Measurements from ENCODE around the gene NAPG. TPM values are rescaled to one million over a fixed set of nuclear protein-coding genes. Genes with fewer than 3 reads are reported as not detected.
"Not testable (repeated sequence)": the region's sequence is repeated elsewhere in the genome, so short reads cannot be mapped to it uniquely, and the experiment has no call there.

NAPG gene
- total and polyA plus RNA-seq, 10 of the 15 experiments (the other 5 are each of a cell fraction or from before 2014, with no cell fraction given): 20.5 to 34.8 (median 24.0) TPM

GRCh38 chr18:10571537-10571936, 45.7 kb downstream of the NAPG start:
- ATAC-seq: no peak

GRCh38 chr18:10573261-10573660, 47.4 kb downstream of the NAPG start:
- H3K27me3 ChIP-seq (replicated peaks in 1 of 2; ENCODE audit: control insufficient read depth in 2 of 2, insufficient read depth in 2 of 2, low read length in 1 of 2); H2AFZ ChIP-seq (ENCODE audit: control insufficient read depth, low read depth, low read length); H3K79me2 ChIP-seq (ENCODE audit: control insufficient read depth, insufficient read depth, low read length); H3K9ac ChIP-seq (ENCODE audit: control insufficient read depth, insufficient read depth, low read length); BruUV-seq (replicated peaks); H3K4me2 ChIP-seq (ENCODE audit: control insufficient read depth, insufficient read depth); H3K36me3 ChIP-seq (ENCODE audit: control insufficient read depth in 2 of 2, insufficient read depth in 2 of 2, low read length in 1 of 2); FAIRE-seq; H3K4me1 ChIP-seq (ENCODE audit: control insufficient read depth, insufficient read depth, low read length); RAD21 ChIA-PET (ENCODE audit: unreplicated experiment); CTCF ChIA-PET; H3K9me3 ChIP-seq (replicated peaks; ENCODE audit: control insufficient read depth, insufficient read depth, low read length); H3K4me3 ChIP-seq; POLR2A ChIA-PET; DNase-seq (ENCODE audit: low read depth, low spot score); H4K20me1 ChIP-seq (ENCODE audit: control insufficient read depth, insufficient read depth); in situ Hi-C loops (cut with MboI); ATAC-seq; H3K27ac ChIP-seq (ENCODE audit: control insufficient read depth, insufficient read depth); SMC1A ChIA-PET (ENCODE audit: uncharacterized antibody, unreplicated experiment); intact Hi-C loops (cut with micrococcal nuclease; ENCODE audit: unreplicated experiment): not testable (repeated sequence)
- 80% methylated on average over 1 of the region's 2 CpGs for WGBS (ENCODE audit: insufficient coverage, insufficient replicate concordance, low lambda C conversion rate, missing lambda C conversion rate)

More at GRCh38 chr18:10571537-10571936, 45.7 kb downstream of the NAPG start:
- Histone ChIP-seq H2AFZ (ENCODE audit: control insufficient read depth, low read depth, low read length) (no peak overlapping the region), H3K4me1 (ENCODE audit: control insufficient read depth, insufficient read depth, low read length) (no peaks in the 10 kb centered on the region), H3K27me3 (replicated peaks in 1 of 2; ENCODE audit: control insufficient read depth in 2 of 2, insufficient read depth in 2 of 2, low read length in 1 of 2) (no peaks in the 10 kb centered on the region), H3K9ac (ENCODE audit: control insufficient read depth, insufficient read depth, low read length) (no peak overlapping the region), H3K36me3 (ENCODE audit: control insufficient read depth in 2 of 2, insufficient read depth in 2 of 2, low read length in 1 of 2) (no peaks in the 10 kb centered on the region), H3K4me2 (ENCODE audit: control insufficient read depth, insufficient read depth) (no peak overlapping the region), H4K20me1 (ENCODE audit: control insufficient read depth, insufficient read depth) (no peaks in the 10 kb centered on the region), H3K27ac (ENCODE audit: control insufficient read depth, insufficient read depth) (no peak overlapping the region), H3K79me2 (ENCODE audit: control insufficient read depth, insufficient read depth, low read length) (no peaks in the 10 kb centered on the region), H3K9me3 (replicated peaks; ENCODE audit: control insufficient read depth, insufficient read depth, low read length) (no peaks in the 10 kb centered on the region; the same call in 2 of the 3 replicates), H3K4me3 (no peak overlapping the region)
- intact Hi-C loops (cut with micrococcal nuclease; ENCODE audit: unreplicated experiment): no loop called here
- in situ Hi-C loops (cut with MboI): no loop called here
- no TSS peak for BruUV-seq (replicated peaks)
- 0% methylated on average over 2 of the region's 2 CpGs for WGBS (ENCODE audit: insufficient coverage, insufficient replicate concordance, low lambda C conversion rate, missing lambda C conversion rate)
- CTCF ChIA-PET: interaction anchor here (4.1 kb wide), 1 partner anchor 11 kb away, joined by 15 read pairs; no protein-coding TSS in a partner anchor
- RAD21 ChIA-PET (ENCODE audit: unreplicated experiment): no interaction called here
- POLR2A ChIA-PET: no interaction called here
- DNase-seq (ENCODE audit: low read depth, low spot score): no peak
- no peak for FAIRE-seq
- TF ChIP-seq CUX1 (IDR thresholded peaks at IDR 0.05; ENCODE audit: insufficient replicate concordance, low read depth, low read length): no peak
- no peak for TF ChIP-seq HDGF (IDR thresholded peaks at IDR 0.05)
- no peak for TF ChIP-seq STAT3 (IDR thresholded peaks at IDR 0.05; ENCODE audit: low read depth, low read length)
- TF ChIP-seq ETV6 (conservative IDR thresholded peaks at IDR 0.05 in 1 of 2, IDR thresholded peaks at IDR 0.05 in 1 of 2; ENCODE audit: borderline replicate concordance in 1 of 2, low read depth in 1 of 2): no peak
- TF ChIP-seq POLR2AphosphoS5 (IDR thresholded peaks at IDR 0.05; ENCODE audit: low read length): no peak
- SMC1A ChIA-PET (ENCODE audit: uncharacterized antibody, unreplicated experiment): interaction anchor here (1.2 kb wide), 1 partner anchor 592 kb away, joined by 3 read pairs; no protein-coding TSS in a partner anchor

GRCh38 chr18:10574412-10574811, 48.6 kb downstream of the NAPG start:
- H2AFZ ChIP-seq (ENCODE audit: control insufficient read depth, low read depth, low read length); H3K4me3 ChIP-seq; H3K9me3 ChIP-seq (replicated peaks; ENCODE audit: control insufficient read depth, insufficient read depth, low read length); DNase-seq (ENCODE audit: low read depth, low spot score); BruUV-seq (replicated peaks); intact Hi-C loops (cut with micrococcal nuclease; ENCODE audit: unreplicated experiment); H3K4me1 ChIP-seq (ENCODE audit: control insufficient read depth, insufficient read depth, low read length); SMC1A ChIA-PET (ENCODE audit: uncharacterized antibody, unreplicated experiment); CTCF ChIA-PET; in situ Hi-C loops (cut with MboI); H3K36me3 ChIP-seq (ENCODE audit: control insufficient read depth in 2 of 2, insufficient read depth in 2 of 2, low read length in 1 of 2); H3K79me2 ChIP-seq (ENCODE audit: control insufficient read depth, insufficient read depth, low read length); H3K4me2 ChIP-seq (ENCODE audit: control insufficient read depth, insufficient read depth); H3K9ac ChIP-seq (ENCODE audit: control insufficient read depth, insufficient read depth, low read length); FAIRE-seq; H3K27me3 ChIP-seq (replicated peaks in 1 of 2; ENCODE audit: control insufficient read depth in 2 of 2, insufficient read depth in 2 of 2, low read length in 1 of 2); POLR2A ChIA-PET; H3K27ac ChIP-seq (ENCODE audit: control insufficient read depth, insufficient read depth); ATAC-seq; RAD21 ChIA-PET (ENCODE audit: unreplicated experiment); H4K20me1 ChIP-seq (ENCODE audit: control insufficient read depth, insufficient read depth): not testable (repeated sequence)
- WGBS (ENCODE audit: insufficient coverage, insufficient replicate concordance, low lambda C conversion rate, missing lambda C conversion rate): 50% methylated on average over 2 of the region's 2 CpGs

All from GM12878 (cell line).